Memory B cell (primary cell): ENCODE measurements around the gene HTR2C.
"Not testable (repeated sequence)": the region's sequence is repeated elsewhere in the genome, so short reads cannot be mapped to it uniquely, and the experiment has no call there.

ENCODE experiments used
- ATAC-seq: fragments of 150-1000 bp; cut with Tn5 transposase; 2 replicates; pipeline ENCODE4 v1.10.0; 2021; ENCODE audit warnings: low read depth, mild to moderate bottlenecking, moderate library complexity
- DNase-seq, 2 donors: peaks; one replicate each; pipeline ENCODE4 v3.0.0; 2022; ENCODE audit warnings: low spot score in 2 of 2
- H3K27ac Mint-ChIP-seq: one replicate; pipeline ENCODE4 v1.8.0; 2022; ENCODE audit warnings: mild to moderate bottlenecking, moderate library complexity, mixed read lengths
- H3K27me3 Mint-ChIP-seq: one replicate; pipeline ENCODE4 v1.8.0; 2022; ENCODE audit warnings: mixed read lengths
- H3K36me3 Mint-ChIP-seq: one replicate; pipeline ENCODE4 v1.8.0; 2022; ENCODE audit warnings: mild to moderate bottlenecking, mixed read lengths
- H3K4me1 Mint-ChIP-seq: one replicate; pipeline ENCODE4 v1.8.0; 2022; ENCODE audit warnings: mixed read lengths
- H3K4me3 Mint-ChIP-seq: one replicate; pipeline ENCODE4 v1.8.0; 2022; ENCODE audit warnings: mild to moderate bottlenecking, moderate library complexity, mixed read lengths
- H3K9me3 Mint-ChIP-seq: one replicate; pipeline ENCODE4 v1.8.0; 2022; ENCODE audit warnings: mixed read lengths

The HTR2C gene

DNA sequence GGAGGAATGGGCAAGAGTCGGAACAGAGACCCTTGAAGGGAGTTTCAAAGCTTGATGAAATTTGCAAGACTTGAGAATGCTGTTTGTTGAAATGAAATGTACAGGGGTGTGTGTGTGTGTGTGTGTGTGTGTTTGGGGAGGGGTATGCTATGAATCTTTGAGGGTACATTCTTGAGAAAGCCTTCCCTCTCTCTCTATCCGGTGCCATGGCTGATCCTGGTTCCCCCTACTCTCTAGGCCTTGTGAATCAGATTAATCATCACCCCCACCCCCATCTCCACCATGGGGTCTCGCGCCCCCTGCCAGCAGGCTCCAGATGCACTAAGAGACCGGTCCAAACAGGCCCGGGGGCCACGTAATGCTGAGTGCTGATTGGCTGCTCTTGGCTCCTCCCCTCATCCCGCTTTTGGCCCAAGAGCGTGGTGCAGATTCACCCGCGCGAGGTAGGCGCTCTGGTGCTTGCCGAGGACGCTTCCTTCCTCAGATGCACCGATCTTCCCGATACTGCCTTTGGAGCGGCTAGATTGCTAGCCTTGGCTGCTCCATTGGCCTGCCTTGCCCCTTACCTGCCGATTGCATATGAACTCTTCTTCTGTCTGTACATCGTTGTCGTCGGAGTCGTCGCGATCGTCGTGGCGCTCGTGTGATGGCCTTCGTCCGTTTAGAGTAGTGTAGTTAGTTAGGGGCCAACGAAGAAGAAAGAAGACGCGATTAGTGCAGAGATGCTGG is at the start of gene HTR2C:
TSS of gene HTR2C (plus strand) at position 441 of the 729 bp plus-strand sequence. CDS start 142,851 bp downstream, outside the sequence.
- H3K27ac Mint-ChIP-seq = no peak within 1 kb of the TSS
- no peak within 1 kb of the TSS for H3K4me3 Mint-ChIP-seq
- peaks cover 5% of the 10 kb centered on the region for H3K4me1 Mint-ChIP-seq
- H3K9me3 Mint-ChIP-seq = peaks cover 3% of the 10 kb centered on the region
- no peak for ATAC-seq
- peaks cover 7% of the 10 kb centered on the region for H3K27me3 Mint-ChIP-seq
- H3K36me3 Mint-ChIP-seq = no peaks in the 10 kb centered on the region
- no peak for DNase-seq

DNA sequence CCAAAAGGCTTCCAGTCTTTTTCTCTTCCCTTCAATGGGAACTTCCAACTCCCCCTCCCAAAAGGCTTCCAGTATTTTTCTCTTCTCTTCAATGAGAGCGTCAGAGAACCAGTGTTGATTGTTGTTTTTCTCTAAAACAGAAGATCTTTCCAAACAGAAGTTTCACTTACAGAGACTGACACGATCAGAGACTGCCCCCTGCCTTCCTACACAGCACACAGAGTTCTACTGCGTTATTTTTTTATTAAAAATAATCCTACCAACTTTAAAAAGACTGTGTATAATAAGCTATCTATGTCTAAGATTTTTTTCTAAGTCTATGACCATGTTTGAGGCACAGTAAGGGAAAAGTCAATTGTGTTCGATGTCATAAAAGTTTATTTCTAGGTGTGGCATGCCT is 3.5 kb upstream of the HTR2C start:
- Mint-ChIP-seq H3K27ac (no peak overlapping the region), H3K4me3 (no peak overlapping the region), H3K9me3 (peaks cover 3% of the 10 kb centered on the region), H3K4me1 (peaks cover 5% of the 10 kb centered on the region), H3K27me3 (peaks cover 7% of the 10 kb centered on the region), H3K36me3 (no peaks in the 10 kb centered on the region)
- DNase-seq (no peak), ATAC-seq (no peak)

DNA sequence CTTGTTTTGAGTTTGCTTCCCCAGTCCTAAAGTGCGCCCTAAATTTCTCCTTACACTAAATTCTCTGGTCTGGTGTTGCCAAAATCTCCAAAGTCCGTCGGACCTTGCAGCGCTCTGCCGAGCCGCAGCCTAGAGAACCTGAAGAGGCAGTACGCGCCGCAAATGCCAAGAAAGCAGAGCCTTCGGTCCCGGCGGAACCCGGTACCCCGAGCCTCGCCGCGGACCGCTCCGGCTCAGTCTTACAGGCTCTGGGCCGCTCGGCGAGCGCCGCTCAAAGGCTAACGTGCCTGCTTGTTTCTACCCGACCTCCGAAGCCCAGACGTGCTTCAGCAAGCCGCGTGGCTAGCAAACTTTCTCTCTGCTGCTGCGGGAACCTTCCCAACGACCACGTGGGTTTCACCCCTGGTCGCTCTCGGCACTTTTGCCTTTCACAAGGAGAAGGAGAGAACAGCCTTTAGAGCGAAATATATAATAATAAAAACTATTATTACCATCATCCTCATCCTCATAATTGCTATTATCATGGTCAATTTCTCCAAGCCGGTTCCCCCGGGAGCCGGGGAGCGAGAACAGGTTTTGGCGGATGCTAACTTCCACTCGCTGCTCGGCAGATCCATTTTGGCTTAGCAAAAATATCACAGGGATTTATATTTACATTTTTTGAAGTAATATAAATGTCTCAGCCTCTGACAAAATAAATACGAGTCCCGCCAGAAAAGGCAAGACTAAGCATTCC is 2.2 kb upstream of the HTR2C start:
- ATAC-seq (no peak), DNase-seq (no peak)
- no peak overlapping the region for H3K4me3 Mint-ChIP-seq
- H3K27me3 Mint-ChIP-seq = peaks cover 7% of the 10 kb centered on the region
- H3K27ac Mint-ChIP-seq = no peak overlapping the region
- no peaks in the 10 kb centered on the region for H3K36me3 Mint-ChIP-seq
- H3K9me3 Mint-ChIP-seq = peaks cover 3% of the 10 kb centered on the region
- peaks cover 5% of the 10 kb centered on the region for H3K4me1 Mint-ChIP-seq

DNA sequence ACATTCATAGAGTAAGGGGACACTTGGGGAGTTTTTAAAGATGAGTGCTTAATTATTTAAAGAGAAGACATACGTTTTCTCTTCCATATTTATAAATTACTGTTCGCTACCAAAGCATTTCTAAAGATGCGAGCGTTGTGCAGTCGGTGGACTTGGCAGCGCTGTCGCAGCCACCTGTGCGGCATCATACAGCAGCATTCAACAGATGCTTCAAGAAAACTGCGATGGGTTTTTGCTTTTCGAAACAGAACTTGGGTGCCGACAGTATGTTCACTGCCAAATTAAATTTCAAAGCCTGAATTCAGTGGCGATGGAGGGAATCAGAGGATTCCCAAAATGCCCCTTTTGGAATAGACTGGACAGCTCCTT is 1.6 kb upstream of the HTR2C start:
- DNase-seq = no peak
- peaks cover 7% of the 10 kb centered on the region for H3K27me3 Mint-ChIP-seq
- H3K4me3 Mint-ChIP-seq = no peak overlapping the region
- no peaks in the 10 kb centered on the region for H3K36me3 Mint-ChIP-seq
- peaks cover 5% of the 10 kb centered on the region for H3K4me1 Mint-ChIP-seq
- ATAC-seq = no peak
- peaks cover 3% of the 10 kb centered on the region for H3K9me3 Mint-ChIP-seq
- H3K27ac Mint-ChIP-seq = no peak overlapping the region

DNA sequence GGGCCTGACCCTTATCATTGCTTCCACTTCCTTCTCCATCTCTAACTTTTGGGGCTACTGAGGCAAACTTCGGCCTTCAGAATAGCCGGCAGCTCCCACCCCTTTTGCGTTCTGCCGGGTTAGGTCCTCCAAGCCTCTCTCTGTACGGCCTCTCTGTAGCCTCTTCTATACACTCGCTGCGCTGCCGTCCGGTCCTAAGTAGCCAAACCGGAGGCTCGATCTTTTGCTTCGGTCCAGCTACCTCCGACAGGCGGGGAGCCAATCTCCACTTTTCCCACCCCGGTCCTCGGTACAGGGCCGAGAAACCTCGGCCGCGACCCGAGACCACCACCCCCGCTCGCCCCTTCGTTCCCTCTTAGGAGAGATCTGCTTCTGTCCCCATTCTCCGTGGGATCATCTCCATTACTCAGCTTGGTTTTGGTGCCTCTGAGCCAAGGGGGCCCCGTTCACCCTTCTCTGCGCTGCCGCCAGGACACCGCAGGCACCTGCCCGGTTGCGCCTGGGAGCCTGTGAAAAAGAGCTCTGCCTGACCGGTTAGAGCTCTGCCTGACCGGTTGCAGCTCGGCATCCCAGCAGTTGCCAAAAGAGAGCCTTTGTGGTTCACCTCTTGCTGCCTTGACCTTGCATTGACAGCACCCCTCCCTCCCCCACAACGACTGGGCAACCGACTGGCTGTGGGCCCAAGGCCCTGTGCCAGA is 1.0 kb upstream of the HTR2C start:
- H3K27ac Mint-ChIP-seq = no peak overlapping the region
- H3K9me3 Mint-ChIP-seq = peaks cover 3% of the 10 kb centered on the region
- H3K27me3 Mint-ChIP-seq = peaks cover 7% of the 10 kb centered on the region
- H3K4me1 Mint-ChIP-seq = peaks cover 5% of the 10 kb centered on the region
- ATAC-seq (no peak), DNase-seq (no peak)
- H3K36me3 Mint-ChIP-seq = no peaks in the 10 kb centered on the region
- H3K4me3 Mint-ChIP-seq = no peak overlapping the region

DNA sequence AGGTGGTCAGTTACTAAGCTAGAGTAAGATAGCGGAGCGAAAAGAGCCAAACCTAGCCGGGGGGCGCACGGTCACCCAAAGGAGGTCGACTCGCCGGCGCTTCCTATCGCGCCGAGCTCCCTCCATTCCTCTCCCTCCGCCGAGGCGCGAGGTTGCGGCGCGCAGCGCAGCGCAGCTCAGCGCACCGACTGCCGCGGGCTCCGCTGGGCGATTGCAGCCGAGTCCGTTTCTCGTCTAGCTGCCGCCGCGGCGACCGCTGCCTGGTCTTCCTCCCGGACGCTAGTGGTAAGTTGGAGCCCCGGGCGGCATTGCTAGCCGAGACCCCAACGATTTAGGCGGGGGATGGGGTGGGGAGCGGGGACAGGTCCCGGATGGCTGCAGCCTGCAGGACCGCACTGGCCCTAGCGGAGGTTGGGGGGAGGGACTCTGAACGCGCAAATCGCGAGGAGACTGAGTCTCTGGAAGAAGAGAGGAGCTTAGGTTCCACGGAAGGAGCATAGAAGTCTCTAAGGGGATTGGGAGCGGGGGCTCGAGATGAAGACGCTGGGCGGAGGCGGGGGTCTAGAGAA is 573 bp downstream of the HTR2C start:
- Mint-ChIP-seq H3K9me3 (peaks cover 3% of the 10 kb centered on the region), H3K36me3 (no peaks in the 10 kb centered on the region), H3K27ac (no peak overlapping the region), H3K4me3 (no peak overlapping the region), H3K4me1 (peaks cover 5% of the 10 kb centered on the region), H3K27me3 (peaks cover 7% of the 10 kb centered on the region)
- ATAC-seq (no peak), DNase-seq (no peak)

DNA sequence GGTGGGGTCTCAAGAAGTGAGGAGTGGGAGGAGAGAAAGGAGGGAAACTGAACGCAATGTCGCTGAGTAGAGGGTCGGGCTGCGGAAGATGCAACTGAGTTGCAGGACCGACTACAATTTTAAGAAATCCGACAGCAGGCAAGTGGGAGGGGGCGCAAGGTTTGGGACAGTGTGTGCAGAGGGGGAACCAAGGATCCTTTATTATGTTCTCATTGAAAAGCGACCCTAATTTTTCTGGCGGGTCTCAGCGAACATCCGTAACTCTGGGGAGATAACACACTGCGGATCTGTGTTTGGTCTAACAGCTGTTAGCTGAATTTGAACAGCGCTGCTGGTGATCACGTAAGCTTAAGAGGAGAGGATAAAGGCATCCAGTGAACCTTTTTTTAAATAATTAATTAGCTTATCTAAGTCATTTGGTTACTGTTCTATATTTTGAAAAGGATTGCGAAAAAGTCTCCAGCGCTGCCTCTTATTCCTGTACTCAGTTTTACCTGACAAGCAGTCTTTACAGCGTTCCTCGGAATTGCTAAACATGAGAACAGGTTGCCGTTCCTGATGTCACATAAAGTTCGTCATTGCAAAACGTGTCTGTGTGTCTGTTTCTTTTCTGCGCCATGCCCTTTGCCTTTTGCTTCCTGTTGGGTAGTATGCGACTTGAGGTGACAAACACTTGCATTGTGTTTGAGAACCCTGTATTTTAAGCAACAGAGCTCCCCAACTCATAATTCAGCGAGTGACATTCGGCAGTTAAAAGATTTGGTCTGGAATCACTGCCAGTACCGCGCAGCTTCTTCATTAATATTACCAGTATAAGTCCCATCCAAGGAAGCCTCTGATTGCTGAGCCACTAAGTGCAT is 1.3 kb downstream of the HTR2C start:
- Mint-ChIP-seq H3K4me3 (no peak overlapping the region), H3K27ac (no peak overlapping the region)

DNA sequence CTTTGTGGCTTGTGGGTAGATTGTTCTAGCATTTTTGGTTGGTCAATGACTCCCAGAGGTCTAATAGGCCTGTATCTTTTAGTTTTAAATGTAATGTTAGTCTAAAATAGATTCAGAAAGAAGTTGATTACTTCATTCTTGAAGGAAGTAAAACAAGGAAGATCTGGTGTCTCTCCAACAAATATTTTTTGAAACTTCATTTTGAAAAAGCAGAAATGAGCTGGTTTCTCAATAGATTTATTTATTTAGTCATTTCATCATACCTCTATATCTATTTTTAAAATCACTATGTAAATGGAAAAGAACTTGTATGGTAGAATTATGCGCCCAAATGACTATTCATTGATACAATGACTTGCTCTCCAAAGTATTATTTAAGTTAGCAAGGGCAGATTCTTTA is 7.2 kb downstream of the HTR2C start:
- no peaks in the 10 kb centered on the region for H3K36me3 Mint-ChIP-seq
- H3K27ac Mint-ChIP-seq = no peak overlapping the region

More for the DNA sequence above, 1.3 kb downstream of the HTR2C start:
- DNase-seq (no peak), ATAC-seq (no peak)
- Mint-ChIP-seq H3K9me3 (peaks cover 3% of the 10 kb centered on the region), H3K36me3 (no peaks in the 10 kb centered on the region), H3K27me3 (peaks cover 6% of the 10 kb centered on the region), H3K4me1 (peaks cover 5% of the 10 kb centered on the region)

DNA sequence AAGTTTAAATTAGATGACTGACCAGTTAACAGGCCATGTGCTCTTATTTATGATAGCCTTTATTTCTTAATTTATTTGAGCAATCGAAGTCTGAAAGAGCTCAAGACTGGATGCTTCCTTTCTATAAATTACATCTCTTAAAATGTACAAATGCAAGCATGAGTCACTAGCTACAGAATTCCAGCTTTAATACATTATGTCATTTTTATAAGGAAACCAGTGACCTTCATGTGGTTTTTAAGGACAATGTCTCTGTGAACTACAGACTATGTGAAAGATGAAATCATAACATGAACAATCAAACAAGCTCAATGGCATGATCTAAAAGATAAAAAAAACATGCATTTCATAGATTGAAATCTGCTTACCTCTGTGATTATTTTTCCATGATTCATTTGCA is 15.4 kb downstream of the HTR2C start:
- H3K27ac Mint-ChIP-seq = no peak overlapping the region
- ATAC-seq (no peak), DNase-seq (no peak)
- no peaks in the 10 kb centered on the region for H3K36me3 Mint-ChIP-seq
- H3K27me3 Mint-ChIP-seq = no peaks in the 10 kb centered on the region
- no peaks in the 10 kb centered on the region for H3K4me1 Mint-ChIP-seq
- no peak overlapping the region for H3K4me3 Mint-ChIP-seq
- no peaks in the 10 kb centered on the region for H3K9me3 Mint-ChIP-seq

More for the DNA sequence above, 7.2 kb downstream of the HTR2C start:
- Mint-ChIP-seq H3K9me3 (no peaks in the 10 kb centered on the region), H3K4me1 (no peaks in the 10 kb centered on the region), H3K4me3 (no peak overlapping the region), H3K27me3 (no peaks in the 10 kb centered on the region)
- ATAC-seq (no peak), DNase-seq (no peak)

DNA sequence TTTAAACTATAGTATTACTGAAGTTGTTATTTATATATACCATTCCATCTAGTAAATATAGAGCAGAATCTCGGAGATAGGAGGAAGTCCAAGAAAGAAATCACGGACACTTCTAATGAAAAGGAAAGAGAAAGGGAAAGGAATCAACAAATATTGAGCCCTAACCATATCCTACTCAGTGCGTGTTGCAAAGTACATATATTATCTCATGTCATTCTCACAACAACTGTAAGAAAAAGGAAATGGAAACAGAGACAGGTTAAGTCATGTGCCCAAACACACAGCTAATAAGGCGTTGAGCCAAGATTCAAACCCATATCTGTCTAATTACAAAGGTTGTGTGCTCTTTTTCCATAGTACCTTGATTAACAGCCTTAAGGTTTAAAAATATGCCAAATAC is 16.0 kb downstream of the HTR2C start:
- Mint-ChIP-seq H3K9me3 (no peaks in the 10 kb centered on the region), H3K4me1 (no peaks in the 10 kb centered on the region), H3K27ac (no peak overlapping the region), H3K4me3 (no peak overlapping the region), H3K36me3 (no peaks in the 10 kb centered on the region), H3K27me3 (no peaks in the 10 kb centered on the region)
- no peak for DNase-seq
- no peak for ATAC-seq

DNA sequence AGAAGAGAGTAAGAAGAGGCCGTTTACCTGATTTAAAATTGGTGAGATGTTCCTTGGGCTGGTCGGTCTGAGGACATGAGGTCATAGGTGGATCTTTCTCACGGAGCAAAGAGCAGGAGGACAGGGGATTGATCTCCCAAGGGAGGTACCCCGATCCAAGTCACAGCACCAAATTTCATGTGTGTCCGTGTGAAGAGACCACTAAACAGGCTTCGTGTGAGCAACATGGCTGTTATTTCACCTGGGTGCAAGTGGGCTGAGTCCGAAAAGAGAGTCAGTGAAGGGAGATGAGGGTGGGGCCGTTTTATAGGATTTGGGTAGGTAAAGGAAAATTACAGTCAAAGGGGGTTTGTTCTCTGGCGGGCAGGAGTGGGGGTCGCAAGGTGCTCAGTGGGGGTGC is 22.7 kb downstream of the HTR2C start:
- H3K4me3 Mint-ChIP-seq, H3K27me3 Mint-ChIP-seq, H3K27ac Mint-ChIP-seq, H3K9me3 Mint-ChIP-seq, DNase-seq, H3K36me3 Mint-ChIP-seq, H3K4me1 Mint-ChIP-seq, ATAC-seq: not testable (repeated sequence)

DNA sequence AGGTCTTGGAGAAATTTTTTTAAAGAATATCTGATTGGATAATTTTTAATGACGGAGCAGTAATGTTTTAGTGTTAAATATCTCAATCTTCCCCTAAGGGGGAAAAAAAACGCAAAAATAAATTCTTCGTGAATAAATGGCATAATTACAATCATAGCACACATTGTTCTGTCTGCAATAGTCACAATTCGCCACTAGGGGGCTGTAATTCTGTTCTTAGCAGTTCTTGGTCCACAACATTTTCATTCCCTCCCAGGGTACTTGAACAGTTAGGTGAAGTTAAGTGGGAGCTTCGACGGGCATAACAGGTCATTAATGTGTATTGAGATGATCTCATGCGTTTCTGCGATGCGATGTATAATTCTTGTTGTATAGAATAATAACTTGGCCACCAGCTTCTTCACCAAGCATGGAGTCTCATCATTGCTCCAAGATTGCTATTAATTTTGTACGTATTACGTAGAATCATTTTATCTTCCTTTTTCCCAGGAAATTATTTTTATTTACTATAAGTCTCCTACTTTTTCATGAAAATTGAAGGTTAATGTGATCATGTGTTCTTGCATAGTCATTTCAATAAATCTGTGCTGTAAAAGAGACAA is 27.2 kb downstream of the HTR2C start:
- ATAC-seq (no peak), DNase-seq (peak in 1 of 2 donors; percentile 19)
- H3K27ac Mint-ChIP-seq = no peak overlapping the region
- no peaks in the 10 kb centered on the region for H3K9me3 Mint-ChIP-seq
- no peaks in the 10 kb centered on the region for H3K4me1 Mint-ChIP-seq
- no peak overlapping the region for H3K4me3 Mint-ChIP-seq
- no peaks in the 10 kb centered on the region for H3K36me3 Mint-ChIP-seq
- no peaks in the 10 kb centered on the region for H3K27me3 Mint-ChIP-seq

DNA sequence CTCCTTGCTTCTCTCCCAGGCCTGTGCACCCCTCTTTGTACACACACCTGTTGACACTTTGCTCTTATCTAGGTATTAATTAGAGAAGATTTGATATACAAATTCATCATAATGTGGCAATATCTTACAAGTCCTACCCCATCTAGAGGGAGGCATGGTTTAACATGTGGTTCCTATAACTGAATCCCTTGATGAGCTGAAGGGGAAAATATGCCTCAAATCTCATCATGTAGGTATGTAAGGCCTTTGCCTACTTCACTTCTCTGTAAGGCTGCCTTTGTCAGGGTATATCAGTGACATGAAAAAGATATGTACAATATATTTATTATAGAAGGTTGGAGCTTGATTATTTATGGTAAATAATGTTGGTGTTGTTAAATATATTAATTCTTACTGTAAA is 31.9 kb downstream of the HTR2C start:
- Mint-ChIP-seq H3K4me3 (no peak overlapping the region), H3K4me1 (peaks cover 4% of the 10 kb centered on the region), H3K27ac (no peak overlapping the region), H3K27me3 (no peaks in the 10 kb centered on the region), H3K9me3 (peaks cover 3% of the 10 kb centered on the region), H3K36me3 (no peaks in the 10 kb centered on the region)
- no peak for ATAC-seq
- DNase-seq = no peak
